Neuron (in vitro differentiated cells): ENCODE results near the gene SKAP1.
"Not testable (repeated sequence)": the region's sequence is repeated elsewhere in the genome, so short reads cannot be mapped to it uniquely, and the experiment has no call there.

ENCODE experiments used
- H2AFZ ChIP-seq: one replicate; pipeline ENCODE4 v1.6.1; 2013; ENCODE audit warnings: low read depth, mild to moderate bottlenecking, inconsistent platforms, low read length, moderate library complexity
- H3K27me3 ChIP-seq: one replicate; pipeline ENCODE4 v1.6.1; 2013; ENCODE audit warnings: low read length; ENCODE audit not compliant: insufficient read depth
- H3K36me3 ChIP-seq: one replicate; pipeline ENCODE4 v1.6.1; 2013; ENCODE audit warnings: low read length; ENCODE audit not compliant: insufficient read depth
- H3K4me1 ChIP-seq: one replicate; pipeline ENCODE4 v1.6.1; 2013; ENCODE audit warnings: low read length; ENCODE audit not compliant: insufficient read depth
- H3K4me3 ChIP-seq: 2 replicates; pipeline ENCODE4 v1.5.1; 2013; ENCODE audit warnings: mild to moderate bottlenecking, low read length, moderate library complexity
- H3K9me3 ChIP-seq: one replicate; pipeline ENCODE4 v1.6.1; 2013; ENCODE audit warnings: low read length

Gene SKAP1

DNA sequence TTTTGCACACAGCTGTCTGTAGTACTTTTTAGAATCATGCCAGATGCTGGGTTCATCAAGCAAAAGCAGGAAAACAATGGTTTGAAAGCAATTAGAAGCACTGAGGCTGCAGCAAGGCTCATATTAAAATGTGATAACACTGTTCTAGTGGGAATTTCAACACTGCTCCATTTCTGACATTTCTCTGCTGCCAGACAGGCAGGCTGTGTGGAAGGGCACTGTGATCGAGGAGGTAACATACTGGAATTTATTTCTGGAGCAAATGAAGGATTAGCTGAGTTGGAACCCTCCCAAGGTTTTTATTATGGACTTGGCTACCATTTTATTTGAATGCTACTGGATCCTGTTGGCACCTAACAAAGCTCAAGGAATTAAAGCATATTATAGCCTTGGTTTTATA is 66.9 kb downstream of the SKAP1 start:
- peaks cover 26% of the 10 kb centered on the region for H3K27me3 ChIP-seq
- no peaks in the 10 kb centered on the region for H3K36me3 ChIP-seq
- H2AFZ ChIP-seq = no peak overlapping the region
- no peaks in the 10 kb centered on the region for H3K4me1 ChIP-seq
- no peak overlapping the region for H3K4me3 ChIP-seq
- no peaks in the 10 kb centered on the region for H3K9me3 ChIP-seq

DNA sequence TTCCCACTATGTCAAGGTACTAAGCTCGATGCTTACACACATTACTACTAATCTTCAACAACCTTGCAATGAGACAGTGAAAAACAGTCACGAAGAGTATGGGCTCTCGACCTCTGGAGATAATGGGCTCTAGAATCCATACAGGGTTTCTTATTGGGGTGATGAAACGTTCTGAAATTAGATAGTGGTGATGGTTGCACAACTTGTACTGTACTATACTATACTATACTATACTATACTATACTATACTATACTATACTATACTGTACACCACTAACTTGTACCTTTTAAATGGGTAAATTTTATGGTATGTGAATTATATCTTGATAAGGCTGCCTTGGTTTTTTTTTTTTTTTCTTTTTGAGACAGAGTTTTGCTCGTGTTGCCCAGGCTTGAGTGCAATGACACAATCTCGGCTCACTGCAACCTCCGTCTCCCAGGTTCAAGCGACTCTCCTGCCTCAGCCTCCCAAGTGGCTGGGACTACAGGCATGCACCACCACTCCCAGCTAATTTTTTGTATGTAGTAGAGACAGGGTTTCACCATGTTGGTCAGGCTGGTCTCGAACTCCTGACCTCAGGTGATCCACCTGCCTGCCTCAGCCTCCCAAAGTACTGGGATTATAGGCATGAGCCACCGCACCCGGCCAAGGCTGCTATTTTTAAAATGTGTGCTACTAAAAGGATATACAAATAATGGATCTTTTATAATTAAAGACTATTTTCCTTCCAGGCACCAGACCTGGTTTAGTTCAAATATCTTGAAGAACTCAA is 69.0 kb downstream of the SKAP1 start:
- not testable (repeated sequence) for H3K36me3 ChIP-seq
- peaks cover 26% of the 10 kb centered on the region for H3K27me3 ChIP-seq

DNA sequence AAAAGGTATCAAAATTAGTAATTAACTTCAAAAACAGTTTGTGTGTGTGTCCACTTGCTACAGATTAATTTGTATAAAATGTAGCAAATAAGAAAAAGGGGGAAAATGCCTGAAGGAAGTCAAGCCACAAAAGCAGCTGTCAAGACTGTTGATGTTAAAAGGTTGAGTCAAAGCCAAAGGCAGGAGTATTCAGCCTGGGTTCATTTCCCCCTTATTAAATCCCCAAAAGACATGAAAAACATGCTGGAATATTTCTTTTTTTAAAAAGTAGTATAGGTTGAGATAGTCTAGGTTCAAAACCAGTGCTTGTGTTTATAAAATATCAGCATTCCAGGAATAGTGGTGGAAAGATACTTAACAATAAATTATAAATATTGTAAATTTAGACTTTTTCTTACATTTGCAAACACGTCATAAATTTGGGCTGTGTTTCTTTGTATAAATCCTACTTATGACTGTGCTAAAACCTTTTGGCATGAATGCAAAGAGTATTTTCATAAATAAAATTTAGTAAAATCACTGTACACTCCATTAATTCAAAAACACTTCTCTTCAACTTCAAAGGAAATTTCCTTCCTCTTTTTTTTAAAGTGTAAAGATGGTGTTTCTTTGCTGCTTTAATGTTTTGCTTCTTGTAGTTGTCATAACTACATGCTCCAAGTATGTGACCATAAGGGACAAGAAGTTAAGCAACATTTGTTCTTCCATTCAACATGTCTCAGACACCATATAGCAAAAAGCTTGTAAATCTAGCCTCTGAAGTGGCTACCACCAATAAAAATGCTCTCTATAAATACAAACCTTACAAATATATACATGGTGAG is 72.0 kb downstream of the SKAP1 start:
- no peaks in the 10 kb centered on the region for H3K36me3 ChIP-seq
- no peak overlapping the region for H3K4me3 ChIP-seq
- no peak overlapping the region for H2AFZ ChIP-seq
- no peaks in the 10 kb centered on the region for H3K9me3 ChIP-seq
- no peaks in the 10 kb centered on the region for H3K4me1 ChIP-seq
- peaks cover 17% of the 10 kb centered on the region for H3K27me3 ChIP-seq

More for the DNA sequence above, 69.0 kb downstream of the SKAP1 start:
- H3K4me3 ChIP-seq, H2AFZ ChIP-seq, H3K4me1 ChIP-seq, H3K9me3 ChIP-seq: not testable (repeated sequence)

DNA sequence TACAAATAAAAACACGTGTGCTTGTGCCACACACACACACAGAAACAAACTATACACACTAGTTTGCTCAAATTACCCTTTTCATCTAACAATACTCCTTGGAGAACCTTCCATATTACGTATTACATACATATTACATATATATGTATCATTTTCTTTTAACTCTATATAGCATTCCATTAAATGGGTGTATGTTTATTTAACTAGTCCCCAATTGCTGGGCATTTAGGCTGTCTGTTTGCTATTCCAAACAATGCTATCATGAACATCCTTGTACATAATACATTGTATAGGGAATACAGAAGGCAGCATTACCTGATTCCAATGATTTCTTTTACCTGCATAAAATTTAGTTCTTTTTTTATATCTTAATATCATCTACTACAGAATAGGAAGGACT is 73.1 kb downstream of the SKAP1 start:
- Histone ChIP-seq H3K9me3 (no peaks in the 10 kb centered on the region), H2AFZ (no peak overlapping the region), H3K36me3 (no peaks in the 10 kb centered on the region), H3K4me3 (no peak overlapping the region), H3K27me3 (peaks cover 10% of the 10 kb centered on the region), H3K4me1 (no peaks in the 10 kb centered on the region)

DNA sequence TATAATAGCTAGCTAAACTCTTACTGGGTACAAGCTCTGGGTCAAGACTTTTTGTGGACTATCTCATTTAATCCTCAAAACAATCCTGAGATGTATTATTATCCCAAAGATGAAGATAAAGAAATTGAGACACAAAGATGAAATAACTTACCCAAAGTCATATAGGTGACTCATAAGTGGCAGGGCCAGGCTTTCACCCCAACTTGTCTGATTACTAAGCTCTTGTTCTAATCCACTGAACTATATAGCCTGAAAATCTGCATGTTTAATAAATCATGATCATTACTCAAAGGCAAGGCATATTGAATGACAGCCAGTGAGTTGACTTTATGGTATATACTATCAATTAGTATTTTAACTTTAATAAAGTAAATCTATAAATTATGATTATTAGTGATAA is 77.4 kb downstream of the SKAP1 start:
- Histone ChIP-seq H2AFZ (no peak overlapping the region), H3K27me3 (peaks cover 5% of the 10 kb centered on the region), H3K36me3 (no peaks in the 10 kb centered on the region), H3K4me3 (no peak overlapping the region), H3K9me3 (no peaks in the 10 kb centered on the region), H3K4me1 (no peaks in the 10 kb centered on the region)

DNA sequence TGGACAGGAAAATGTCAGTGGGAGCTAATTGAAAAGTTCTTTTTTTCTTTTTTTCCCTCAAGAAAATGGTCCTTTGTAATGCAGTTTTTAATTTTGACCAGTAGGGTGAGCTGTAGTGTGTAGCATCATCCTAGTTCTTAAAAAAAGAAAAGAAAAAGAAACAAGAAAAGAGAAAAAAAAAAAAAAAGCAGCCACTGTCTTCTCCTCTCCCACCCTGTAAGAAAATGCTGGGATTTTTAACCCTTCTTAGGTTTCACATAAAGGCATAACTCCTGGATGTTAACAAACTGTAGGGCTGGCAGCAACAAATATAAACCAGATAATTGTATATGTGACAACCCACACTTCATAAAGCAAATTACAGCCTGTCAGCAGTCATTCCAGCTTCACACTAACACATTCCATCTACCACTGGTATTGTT is 78.1 kb downstream of the SKAP1 start:
- Histone ChIP-seq H3K4me1 (no peaks in the 10 kb centered on the region), H2AFZ (no peak overlapping the region), H3K4me3 (no peak overlapping the region)

DNA sequence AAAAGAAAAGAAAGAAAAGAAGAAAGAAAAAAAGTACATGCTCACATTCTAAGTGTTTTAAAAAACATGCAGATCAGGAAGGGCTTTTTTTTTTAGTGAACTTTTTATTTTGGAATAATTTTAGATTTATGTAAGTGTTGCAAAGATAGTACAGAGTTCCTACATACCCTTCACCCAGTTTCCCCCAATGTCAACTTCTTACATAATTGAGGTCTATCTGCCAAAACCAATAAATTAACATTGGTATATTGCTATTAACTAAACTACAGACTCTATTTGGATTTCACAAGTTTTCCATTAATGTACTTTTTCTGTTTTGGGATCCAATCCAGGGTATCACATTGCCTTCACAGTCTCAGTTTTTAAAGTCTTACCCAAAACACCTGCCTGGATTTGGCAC is 81.7 kb downstream of the SKAP1 start:
- H3K4me1 ChIP-seq = no peaks in the 10 kb centered on the region
- peaks cover 5% of the 10 kb centered on the region for H3K27me3 ChIP-seq
- H3K9me3 ChIP-seq = no peaks in the 10 kb centered on the region
- H2AFZ ChIP-seq = no peak overlapping the region
- no peak overlapping the region for H3K4me3 ChIP-seq
- H3K36me3 ChIP-seq = no peaks in the 10 kb centered on the region

More for the DNA sequence above, 78.1 kb downstream of the SKAP1 start:
- Histone ChIP-seq H3K9me3 (no peaks in the 10 kb centered on the region), H3K27me3 (peaks cover 5% of the 10 kb centered on the region), H3K36me3 (no peaks in the 10 kb centered on the region)

DNA sequence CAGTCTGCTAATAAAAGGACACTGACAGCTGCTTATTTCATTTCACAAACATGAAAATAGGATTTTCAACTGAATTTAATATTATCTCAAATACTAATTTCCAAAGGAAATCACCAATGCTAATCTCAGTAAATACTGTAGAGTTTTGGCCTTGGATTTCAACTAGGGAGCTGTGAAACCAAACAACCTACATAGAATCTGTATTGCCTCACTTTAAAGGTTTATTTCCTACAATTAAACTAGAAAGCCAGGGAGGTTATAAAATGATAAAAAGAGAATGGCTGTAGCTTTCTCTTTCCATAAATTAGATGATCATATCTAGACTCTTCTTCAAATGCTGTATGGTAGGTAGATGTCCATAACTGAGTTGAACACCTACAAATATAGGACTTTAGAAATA is 82.8 kb downstream of the SKAP1 start:
- no peaks in the 10 kb centered on the region for H3K36me3 ChIP-seq
- no peak overlapping the region for H3K4me3 ChIP-seq
- H3K9me3 ChIP-seq = no peaks in the 10 kb centered on the region
- peaks cover 8% of the 10 kb centered on the region for H3K27me3 ChIP-seq
- H3K4me1 ChIP-seq = no peaks in the 10 kb centered on the region
- H2AFZ ChIP-seq = no peak overlapping the region

DNA sequence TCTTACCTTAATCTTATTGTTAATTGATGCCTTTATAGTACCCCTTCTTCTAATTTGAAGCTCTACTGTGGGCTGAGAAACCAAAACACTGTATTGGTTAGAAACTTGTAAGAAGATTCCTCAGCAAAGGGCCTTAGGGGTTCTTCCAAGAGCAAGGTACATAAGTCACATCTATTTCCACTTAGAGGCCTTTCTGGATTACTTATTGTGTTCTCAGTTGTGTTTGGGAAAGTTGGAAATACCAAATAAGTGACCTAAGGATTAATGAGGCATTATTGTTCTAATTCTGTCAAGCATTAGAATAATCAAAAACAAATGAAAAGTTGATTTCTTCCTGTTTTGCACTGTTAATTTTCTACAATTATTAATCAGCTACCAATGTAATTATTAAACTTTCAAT is 85.8 kb downstream of the SKAP1 start:
- Histone ChIP-seq H3K36me3 (no peaks in the 10 kb centered on the region), H3K4me3 (no peak overlapping the region), H3K27me3 (peaks cover 11% of the 10 kb centered on the region), H3K4me1 (no peaks in the 10 kb centered on the region), H3K9me3 (no peaks in the 10 kb centered on the region), H2AFZ (no peak overlapping the region)

DNA sequence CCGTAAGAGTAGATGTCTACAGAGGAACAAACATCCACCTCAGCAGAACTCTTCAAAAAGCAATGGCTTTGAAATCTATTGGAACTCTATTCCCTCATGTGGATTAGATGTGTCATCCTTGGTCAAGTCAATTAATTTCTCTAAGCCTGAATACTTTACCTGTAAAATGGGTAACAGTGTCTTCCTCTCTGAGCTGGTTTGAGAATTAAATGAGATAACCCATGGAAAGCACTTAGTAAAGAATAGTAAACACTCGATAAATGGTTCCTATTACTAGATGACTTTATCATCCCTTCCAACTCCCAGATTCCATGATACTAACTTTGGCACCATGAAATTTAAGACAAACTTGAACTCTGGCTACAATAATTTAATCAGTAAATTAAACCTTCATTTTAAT is 89.1 kb downstream of the SKAP1 start:
- peaks cover 15% of the 10 kb centered on the region for H3K27me3 ChIP-seq
- no peaks in the 10 kb centered on the region for H3K9me3 ChIP-seq
- no peaks in the 10 kb centered on the region for H3K4me1 ChIP-seq
- no peak overlapping the region for H3K4me3 ChIP-seq
- H3K36me3 ChIP-seq = no peaks in the 10 kb centered on the region
- H2AFZ ChIP-seq = no peak overlapping the region

DNA sequence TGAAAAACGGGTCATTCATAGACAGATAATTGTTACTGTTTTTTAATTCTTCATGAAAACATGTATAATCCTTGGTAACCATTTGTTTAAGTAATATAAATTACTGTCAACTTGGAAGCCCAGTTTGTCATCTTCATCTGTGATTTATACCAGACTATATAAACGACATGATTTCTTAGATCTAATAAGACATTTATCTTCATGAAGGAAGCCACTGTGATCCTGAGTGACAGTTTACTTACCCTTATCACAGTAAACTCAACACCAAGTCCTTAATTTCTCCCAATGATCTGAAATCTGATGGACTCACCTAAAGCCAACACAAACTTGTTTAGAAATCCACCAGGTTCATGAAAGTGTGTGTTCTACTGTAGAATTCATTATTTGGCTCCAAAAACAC is 91.3 kb downstream of the SKAP1 start:
- Histone ChIP-seq H2AFZ (no peak overlapping the region), H3K36me3 (no peaks in the 10 kb centered on the region), H3K4me3 (no peak overlapping the region), H3K4me1 (no peaks in the 10 kb centered on the region), H3K9me3 (no peaks in the 10 kb centered on the region), H3K27me3 (peaks cover 16% of the 10 kb centered on the region)

DNA sequence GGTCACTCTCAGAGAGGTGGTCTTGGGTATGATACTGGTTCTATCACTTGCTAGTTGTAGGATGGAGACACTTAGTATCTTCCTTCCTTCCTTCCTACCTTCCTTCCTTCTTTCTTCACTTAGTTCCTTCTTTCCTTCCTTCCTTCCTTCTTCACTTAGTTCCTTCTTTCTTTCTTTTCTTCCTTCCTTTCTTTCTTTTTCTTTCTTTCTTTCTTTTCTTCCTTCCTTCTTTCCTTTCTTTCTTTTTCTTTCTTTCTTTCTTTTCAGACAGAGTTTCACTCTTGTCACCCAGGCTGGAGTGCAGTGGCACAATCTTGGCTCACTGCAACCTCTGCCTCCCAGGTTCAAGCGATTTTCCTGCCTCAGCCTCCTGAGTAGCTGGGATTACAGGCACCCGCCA is 92.1 kb downstream of the SKAP1 start:
- not testable (repeated sequence) for H3K4me1 ChIP-seq, H2AFZ ChIP-seq, H3K36me3 ChIP-seq, H3K4me3 ChIP-seq, H3K9me3 ChIP-seq
- H3K27me3 ChIP-seq = peaks cover 18% of the 10 kb centered on the region

DNA sequence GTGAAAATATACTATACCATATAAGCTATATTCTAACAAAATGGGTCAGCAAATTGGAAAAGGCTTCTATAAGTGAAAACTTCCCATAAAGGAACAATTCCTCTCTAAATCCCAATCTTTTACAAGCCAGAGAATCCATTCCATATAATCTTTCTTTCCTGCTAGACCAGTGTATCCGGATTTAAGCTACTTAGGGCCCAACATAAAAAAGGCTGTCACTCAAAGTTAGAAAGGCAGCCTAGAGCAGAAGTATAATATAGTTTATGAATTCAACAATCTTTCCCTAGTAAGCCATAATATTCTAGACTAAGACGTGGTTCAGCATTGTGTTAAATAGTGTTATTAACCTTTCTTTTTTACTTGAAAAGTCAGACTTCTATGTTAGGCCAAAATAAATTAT is 93.0 kb downstream of the SKAP1 start:
- Histone ChIP-seq H3K4me1 (no peaks in the 10 kb centered on the region), H2AFZ (no peak overlapping the region), H3K27me3 (peaks cover 15% of the 10 kb centered on the region), H3K9me3 (no peaks in the 10 kb centered on the region), H3K4me3 (no peak overlapping the region), H3K36me3 (no peaks in the 10 kb centered on the region)
